GM19467 (cell line): ENCODE results near the gene ZNF782.
"Not testable (repeated sequence)": the region's sequence is repeated elsewhere in the genome, so short reads cannot be mapped to it uniquely, and the experiment has no call there.

ENCODE experiments used
- ATAC-seq: cut with Tn5 transposase; IDR thresholded peaks from one replicate; pipeline ENCODE4 v1.9.1; 2021; ENCODE audit warnings: mild to moderate bottlenecking, moderate library complexity; ENCODE audit not compliant: unreplicated experiment

The ZNF782 gene

DNA sequence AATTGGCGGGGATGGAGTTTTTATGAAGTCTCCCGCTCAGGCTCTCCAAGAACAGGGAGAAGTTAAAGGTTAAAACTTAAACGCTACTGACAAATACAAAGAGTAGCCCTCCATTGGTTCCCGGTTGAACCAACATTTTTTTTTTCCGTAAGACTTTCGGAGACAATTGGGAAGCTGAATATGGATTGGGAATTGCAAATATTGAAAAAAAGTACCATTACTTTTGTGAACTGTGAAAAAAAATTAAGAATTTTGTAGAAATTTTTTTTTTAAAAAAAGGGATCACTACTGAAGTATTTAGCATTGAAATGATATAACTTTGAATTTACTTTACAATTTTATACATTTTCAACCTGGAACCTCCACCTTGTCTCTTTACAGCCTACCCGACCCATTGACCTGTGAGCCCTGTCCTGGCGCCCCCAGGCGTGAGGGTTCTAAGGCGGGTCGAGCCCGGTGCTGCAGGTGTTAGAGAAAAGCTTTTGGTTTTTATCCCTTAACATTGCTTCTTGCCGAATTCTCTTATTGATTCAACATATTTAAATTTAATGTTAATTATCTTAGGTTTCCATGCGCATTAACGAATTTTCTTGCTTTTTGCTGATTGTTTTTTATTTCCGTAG, 448 bp upstream of the ZNF782 start:
- ATAC-seq: no peak

DNA sequence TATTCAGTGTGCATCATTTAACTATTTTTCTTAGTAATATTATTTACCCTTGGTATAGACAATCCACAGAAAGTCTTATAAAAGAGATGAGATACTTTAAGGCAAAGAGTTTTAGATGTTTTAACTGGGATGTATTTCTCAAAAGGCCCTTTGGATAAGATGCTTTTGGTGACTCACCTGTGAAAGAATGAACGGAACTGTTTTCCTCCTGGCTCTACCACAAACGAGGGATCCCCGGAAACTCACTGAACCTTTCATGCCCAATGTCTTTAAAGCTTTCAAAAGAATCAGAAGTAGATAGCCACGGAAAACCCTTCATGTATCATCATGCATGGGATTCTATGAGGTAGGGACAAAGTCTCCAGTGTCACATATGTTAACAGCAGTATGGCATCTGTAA, 1.6 kb downstream of the ZNF782 start:
- ATAC-seq: no peak

DNA sequence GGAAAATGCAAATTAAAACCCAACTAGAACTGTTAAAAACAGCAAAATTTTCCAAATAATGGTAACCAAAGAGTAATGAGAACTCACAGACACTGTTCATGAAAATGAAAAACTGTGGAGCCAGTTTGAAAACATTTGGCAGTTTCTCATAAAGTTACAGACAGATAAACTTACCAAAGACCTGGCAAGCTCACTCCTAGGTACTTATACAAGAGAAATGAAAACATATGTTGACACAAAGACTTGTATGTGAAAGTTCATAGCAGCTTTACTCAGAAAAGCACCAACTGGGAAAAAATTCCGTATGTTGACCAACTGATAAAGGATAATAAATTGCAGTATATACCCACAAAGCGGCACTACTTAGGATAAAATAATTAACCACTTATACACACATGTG, 10.3 kb downstream of the ZNF782 start:
- no peak for ATAC-seq

DNA sequence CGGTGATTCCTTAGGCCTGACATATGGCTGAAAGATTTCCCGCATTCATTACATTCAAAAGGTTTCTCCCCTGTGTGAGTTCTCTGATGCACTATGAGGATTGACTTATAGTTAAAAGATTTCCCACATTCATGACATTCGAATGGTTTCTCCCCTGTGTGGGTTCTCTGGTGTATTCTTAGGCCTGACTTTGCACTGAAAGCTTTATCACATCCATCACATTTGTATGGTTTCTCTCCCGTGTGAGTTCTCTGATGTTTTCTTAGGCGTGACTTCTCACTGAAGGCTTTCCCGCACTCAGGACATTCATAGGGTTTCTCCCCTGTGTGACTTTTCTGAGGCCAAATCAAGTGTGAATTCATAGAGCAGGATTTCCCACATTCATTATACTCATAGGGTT, 35.8 kb downstream of the ZNF782 start:
- ATAC-seq: no peak

DNA sequence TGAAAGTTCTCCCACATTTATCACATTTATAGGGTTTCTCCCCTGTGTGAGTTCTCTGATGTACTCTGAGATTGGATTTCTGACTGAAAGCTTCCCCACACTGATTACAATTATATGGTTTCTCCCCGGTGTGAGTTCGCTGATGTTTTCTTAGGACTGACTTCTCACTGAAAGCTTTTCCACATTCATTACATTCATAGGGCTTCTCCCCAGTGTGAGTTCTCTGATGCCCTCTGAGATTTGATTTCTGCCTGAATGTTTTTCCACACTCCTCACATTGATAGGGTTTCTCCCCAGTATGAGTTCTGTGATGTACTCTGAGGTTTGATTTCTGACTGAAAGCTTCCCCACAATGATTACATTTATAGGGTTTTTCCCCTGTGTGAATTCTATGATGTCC, 36.3 kb downstream of the ZNF782 start:
- no peak for ATAC-seq

DNA sequence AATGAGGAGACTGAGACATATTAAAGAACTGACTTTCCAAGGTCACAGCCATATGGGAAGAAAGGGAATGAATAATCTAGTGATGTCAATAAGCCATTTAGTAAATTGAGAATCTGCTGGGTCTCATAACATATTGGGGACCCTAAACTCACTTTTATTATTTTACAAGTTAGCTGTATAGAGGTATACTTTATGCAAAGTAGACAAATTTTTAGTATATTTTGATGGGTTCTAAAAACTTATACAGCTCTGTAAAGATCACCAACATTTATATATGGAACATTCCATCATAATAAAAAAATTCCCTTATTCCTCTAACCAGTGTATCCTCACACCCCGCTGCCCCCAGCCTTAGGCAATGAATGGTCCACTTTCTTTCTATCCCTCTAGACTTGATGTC, 40.7 kb downstream of the ZNF782 start:
- no peak for ATAC-seq

DNA sequence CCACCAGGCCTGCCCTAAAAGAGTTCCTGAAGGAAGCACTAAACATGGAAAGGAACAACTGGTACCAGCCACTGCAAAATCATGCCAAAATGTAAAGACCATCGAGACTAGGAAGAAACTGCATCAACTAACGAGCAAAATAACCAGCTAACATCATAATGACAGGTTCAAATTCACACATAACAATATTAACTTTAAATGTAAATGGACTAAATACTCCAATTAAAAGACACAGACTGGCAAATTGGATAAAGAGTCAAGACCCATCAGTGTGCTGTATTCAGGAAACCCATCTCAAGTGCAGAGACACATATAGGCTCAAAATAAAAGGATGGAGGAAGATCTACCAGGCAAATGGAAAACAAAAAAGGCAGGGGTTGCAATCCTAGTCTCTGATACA, 55.4 kb downstream of the ZNF782 start:
- ATAC-seq: not testable (repeated sequence)

GRCh38 chr9:96784021-96784420, 70.3 kb downstream of the ZNF782 start:
- no peak for ATAC-seq

- no peak for ATAC-seq
Observed at GRCh38 chr9:96782235-96782634, 72.1 kb downstream of the ZNF782 start.

GRCh38 chr9:96781552-96781951, 72.8 kb downstream of the ZNF782 start:
- no peak for ATAC-seq

DNA sequence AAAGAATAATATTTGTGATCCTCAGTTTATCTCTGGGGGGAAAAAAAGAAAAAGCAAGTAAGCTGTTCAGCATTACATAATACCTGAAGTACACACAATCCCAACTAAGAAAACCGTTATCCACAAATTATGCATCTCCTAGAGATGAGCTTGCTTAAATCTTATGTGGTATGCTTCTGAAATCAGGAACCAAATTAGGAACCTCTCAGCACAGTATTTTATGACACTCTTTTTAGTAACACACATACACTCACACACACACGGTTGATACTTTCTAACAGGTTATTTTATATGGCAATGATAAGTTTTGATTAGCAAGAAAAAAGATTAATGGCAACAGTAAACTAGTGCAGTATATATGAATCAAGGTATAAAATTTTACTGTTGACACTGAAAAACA, 75.2 kb downstream of the ZNF782 start:
- no peak for ATAC-seq

DNA sequence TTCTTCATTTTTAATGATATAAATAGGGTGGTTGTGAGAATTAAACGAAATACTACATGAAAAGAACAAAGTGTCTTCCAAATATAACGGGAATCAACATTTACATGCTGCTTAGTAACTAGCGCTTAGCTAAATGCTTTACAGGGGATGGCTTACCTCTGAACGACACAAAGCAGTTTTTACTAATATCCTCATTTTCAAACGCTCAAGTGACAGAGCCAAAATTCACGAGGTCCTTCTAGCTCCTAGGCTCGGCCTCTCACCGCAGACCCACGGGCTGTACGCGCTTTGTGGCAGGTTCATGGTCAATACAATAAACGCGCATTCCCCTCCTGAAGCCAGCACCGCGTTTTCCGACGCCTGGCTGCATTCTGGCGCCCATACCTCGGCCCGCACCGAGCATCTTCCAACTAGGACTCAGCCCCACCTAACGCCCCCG, 76.9 kb downstream of the ZNF782 start:
- ATAC-seq: no peak

GRCh38 chr9:96771124-96771523, 83.2 kb downstream of the ZNF782 start:
- ATAC-seq: no peak

DNA sequence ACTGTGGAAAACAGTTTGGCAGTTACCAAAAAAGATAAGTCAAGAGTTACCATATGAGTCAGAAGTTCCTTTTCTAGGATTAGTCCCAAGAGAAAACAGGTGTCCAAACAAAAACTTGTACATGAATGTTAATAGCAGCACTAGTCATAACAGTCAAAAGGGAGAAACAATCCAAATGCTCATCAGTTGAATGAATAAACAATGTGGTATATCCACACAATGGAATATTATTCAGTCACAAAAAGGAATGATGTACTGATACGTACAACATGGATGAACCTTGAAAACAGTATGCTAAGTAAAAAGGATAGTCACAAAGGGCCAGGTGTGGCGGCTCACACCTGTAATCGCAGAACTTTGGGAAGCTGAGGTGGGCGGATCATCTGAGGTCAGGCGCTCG, 84.3 kb downstream of the ZNF782 start:
- ATAC-seq: no peak
